ENCODE data around the gene MTERF2.

The MTERF2 gene

GRCh38 chr12:106986135-106986534, 811 bp downstream of the MTERF2 start:
- DNase-seq: no peak

DNA sequence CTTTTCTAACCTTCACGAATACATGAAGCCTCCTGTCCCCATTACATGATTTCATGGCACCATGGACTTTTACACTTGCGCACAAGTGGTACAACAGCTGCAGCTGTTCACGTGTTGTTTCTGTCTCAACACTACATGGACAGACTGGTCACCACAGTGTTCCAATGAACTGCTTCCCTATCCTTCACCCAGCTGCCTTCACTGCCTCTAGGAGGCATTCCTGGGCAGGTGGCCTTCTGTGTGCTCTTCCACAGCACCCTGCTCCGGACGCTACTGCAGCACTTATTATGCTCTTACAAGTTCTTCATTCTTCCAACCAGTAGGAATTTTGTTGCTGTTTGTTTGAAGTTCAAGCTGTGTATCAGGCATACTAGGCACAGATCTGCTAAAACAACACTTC, 1.5 kb downstream of the MTERF2 start:
- no peak for DNase-seq

GRCh38 chr12:106984588-106985137, 2.3 kb downstream of the MTERF2 start:
- DNase-seq: peak in 1 of 3 donors; percentile 19

DNA sequence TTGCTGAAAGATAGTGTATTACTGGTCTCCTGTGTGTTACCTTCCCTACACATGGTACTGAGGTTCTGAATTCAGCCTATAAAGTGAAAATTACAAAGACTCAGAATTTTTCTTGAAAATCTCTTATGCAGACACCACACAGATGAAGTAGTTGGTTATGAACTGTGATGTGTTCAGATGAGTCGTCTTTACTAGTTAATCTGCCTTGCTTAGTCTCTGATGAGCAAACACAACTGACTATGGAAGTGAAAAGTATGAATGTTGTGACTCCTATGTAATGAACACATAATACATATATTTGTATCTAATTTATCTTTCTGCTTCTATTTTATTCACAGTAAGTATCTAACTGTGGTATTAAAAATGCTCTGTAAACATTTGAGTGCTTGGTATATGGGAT, 4.7 kb downstream of the MTERF2 start:
- DNase-seq: no peak

GRCh38 chr12:106981788-106982187, 5.2 kb downstream of the MTERF2 start:
- DNase-seq: no peak

- no peak for DNase-seq
Measured at GRCh38 chr12:106980944-106981343, 6.0 kb downstream of the MTERF2 start.

- no peak for DNase-seq
Measured at GRCh38 chr12:106978035-106978800, 8.7 kb downstream of the MTERF2 start.

GRCh38 chr12:106976668-106977067, 10.3 kb downstream of the MTERF2 start:
- no peak for DNase-seq

- DNase-seq: no peak
Measured at GRCh38 chr12:106975993-106976658, 10.8 kb downstream of the MTERF2 start.

DNA sequence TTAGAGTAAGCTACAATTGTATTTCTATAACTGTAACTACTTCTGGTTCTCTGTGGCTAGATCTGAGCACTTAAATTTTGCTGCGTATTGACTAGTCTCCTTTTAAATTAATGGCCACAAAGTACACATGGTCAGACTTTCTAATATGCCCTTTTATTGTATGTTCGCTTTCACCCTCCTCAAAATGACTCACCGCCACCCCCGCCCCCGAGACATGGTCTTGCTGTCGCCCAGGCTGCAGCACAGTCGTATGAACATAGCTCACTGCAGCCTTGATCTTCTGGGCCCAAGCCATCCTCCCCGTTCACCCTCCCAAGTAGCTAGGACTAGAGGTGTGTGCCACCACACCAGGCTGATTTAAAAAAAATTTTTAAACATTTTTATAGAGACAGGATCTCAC, 11.8 kb downstream of the MTERF2 start:
- no peak for DNase-seq

DNA sequence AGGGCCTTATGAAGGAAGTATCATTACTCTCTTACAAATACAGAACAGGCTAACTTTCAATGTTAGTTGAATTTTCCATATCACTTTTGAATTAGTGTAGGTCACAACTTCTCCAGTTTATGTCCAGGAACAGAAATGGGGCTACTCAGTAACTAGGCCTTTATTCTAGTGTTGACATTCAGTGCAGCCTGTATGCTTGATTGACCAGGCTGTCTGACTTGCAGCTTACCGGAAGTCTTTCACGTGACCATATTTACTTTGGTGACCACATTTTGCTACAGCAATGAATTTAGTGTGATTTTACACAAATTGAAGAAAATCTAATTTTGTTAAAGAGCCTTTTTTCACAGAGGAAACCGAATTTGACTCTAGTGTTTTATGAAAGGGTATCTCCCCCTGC, 12.4 kb downstream of the MTERF2 start:
- no peak for DNase-seq

DNA sequence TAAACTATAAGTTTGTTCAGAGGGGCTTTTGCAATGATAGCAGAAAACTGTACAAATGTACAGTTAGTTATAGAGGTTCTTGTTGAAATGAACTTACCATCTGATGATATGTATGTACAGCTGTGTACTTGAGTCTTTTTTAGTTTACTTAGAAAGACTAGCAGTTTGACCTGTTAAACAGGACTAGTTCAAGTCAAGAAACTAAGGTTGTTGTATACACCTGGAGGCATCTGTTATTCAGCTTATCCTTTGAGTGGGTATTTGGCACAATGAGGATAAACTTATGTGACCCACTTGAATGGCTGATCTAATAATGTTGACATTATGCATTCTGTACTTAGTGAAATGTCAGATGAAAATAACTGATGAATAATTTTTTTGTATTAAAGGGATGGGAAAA, 13.4 kb downstream of the MTERF2 start:
- DNase-seq: no peak

GRCh38 chr12:106971065-106971464, 15.9 kb downstream of the MTERF2 start:
- DNase-seq: no peak

DNA sequence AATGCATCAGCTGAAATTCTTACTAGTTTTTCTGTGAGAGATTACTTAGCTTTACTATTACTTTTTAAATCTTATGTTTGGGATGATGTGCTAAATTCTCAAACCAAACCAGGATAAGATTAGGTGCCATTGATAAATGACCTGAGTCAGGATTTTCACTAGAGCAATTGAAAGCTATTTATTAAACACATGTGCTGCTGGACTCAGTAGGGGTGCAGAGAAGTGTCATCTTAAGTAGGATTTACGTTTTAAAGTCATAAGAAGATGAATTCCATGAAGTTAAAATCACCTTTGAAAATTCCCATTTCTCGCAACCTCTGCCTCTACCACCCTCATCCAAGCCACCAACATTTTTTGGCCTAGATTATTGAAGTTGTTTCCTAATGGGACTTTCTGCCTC, 22.4 kb downstream of the MTERF2 start:
- DNase-seq: no peak

DNA sequence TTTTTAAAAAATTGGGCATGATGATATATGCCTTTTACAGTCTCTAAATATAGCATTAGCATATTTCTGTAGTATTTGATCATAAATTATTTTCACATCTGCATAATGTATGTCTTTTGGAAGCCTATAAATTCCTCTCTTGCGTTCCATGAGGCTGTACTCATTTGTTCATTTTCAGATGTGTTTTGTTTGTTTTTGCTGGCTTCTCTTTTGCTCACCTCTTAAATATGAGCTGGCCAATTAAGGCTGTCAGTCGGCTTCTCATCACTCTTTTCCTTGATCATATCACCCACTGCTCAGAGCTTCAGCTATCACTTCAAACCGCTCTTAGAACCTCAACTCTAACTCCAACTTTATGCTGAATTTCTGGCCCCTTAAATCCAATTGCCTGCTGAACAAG, 24.7 kb downstream of the MTERF2 start:
- DNase-seq: no peak

GRCh38 chr12:106960443-106960842, 26.5 kb downstream of the MTERF2 start:
- DNase-seq: no peak

- no peak for DNase-seq
Measured at GRCh38 chr12:106957583-106957982, 29.4 kb downstream of the MTERF2 start.

- DNase-seq: peak; percentile 47 to 76 (median 50)
Measured at GRCh38 chr12:106956048-106956578, 30.8 kb downstream of the MTERF2 start.

DNA sequence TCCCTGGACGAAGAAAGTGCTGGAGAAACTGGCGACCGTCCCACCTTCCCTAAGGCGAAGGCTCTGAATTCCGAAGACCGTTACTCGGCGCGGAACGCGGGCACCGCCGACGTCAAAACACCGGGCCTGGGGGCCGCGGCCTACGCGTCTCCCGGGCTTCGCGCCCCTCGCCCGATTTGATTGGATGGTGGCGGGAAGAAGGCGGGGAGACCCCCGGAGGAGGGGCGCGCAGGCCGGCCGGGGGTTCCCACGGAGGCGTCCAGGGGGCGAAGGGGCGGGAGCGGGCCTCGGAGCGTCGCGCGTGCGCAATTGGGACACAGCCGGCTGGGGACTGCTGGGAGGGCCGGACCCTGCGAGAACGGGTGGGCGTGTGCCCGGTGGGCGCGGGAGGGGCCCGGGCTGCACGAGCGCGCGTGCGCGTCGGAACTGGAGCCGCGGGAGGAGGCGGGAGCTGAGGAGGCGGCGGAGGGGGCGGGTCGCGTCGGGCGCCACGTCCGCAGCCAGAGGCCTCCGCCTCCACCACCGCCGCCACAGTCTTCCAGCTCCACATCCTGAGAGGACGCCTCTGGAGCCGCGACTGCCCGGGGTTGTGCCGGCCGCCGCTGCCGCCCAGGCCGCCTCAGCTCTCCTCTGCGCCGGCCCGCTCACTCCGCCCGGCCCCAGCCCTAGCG, 31.4 kb downstream of the MTERF2 start, which contains the start of gene TMEM263:
Gene TMEM263, plus strand, starts transcription at position 531 of the 671 bp plus-strand sequence. CDS start 11,210 bp downstream, outside the sequence.
- DNase-seq: peak; percentile 86 to 94 (median 91)

- no peak for DNase-seq
Measured at GRCh38 chr12:106954462-106955376, 32.2 kb downstream of the MTERF2 start.

GRCh38 chr12:106953352-106954250, 33.3 kb downstream of the MTERF2 start:
- DNase-seq: no peak
